Endothelial cell of umbilical vein (primary cell): ENCODE results near the gene KIF26A.

ENCODE experiments used
- POLR2A ChIP-seq: IDR thresholded peaks from 2 replicates; pipeline ENCODE4 v1.6.1; 2012; ENCODE audit warnings: low read depth, mild to moderate bottlenecking, control low read depth, low read length
- TF ChIP-seq, protein P1 (sequence below), 2 donors: IDR thresholded peaks; 1 replicate in 1 of 2; 2 replicates in 1 of 2; pipeline ENCODE4 v1.5.1; 2011; ENCODE audit warnings: low read length in 2 of 2, mild to moderate bottlenecking in 2 of 2, moderate library complexity in 2 of 2, control low read depth in 1 of 2, inconsistent platforms in 1 of 2, low read depth in 1 of 2; ENCODE audit not compliant: insufficient read depth in 1 of 2; ENCODE audit errors: extremely low read depth in 1 of 2

DNA sequence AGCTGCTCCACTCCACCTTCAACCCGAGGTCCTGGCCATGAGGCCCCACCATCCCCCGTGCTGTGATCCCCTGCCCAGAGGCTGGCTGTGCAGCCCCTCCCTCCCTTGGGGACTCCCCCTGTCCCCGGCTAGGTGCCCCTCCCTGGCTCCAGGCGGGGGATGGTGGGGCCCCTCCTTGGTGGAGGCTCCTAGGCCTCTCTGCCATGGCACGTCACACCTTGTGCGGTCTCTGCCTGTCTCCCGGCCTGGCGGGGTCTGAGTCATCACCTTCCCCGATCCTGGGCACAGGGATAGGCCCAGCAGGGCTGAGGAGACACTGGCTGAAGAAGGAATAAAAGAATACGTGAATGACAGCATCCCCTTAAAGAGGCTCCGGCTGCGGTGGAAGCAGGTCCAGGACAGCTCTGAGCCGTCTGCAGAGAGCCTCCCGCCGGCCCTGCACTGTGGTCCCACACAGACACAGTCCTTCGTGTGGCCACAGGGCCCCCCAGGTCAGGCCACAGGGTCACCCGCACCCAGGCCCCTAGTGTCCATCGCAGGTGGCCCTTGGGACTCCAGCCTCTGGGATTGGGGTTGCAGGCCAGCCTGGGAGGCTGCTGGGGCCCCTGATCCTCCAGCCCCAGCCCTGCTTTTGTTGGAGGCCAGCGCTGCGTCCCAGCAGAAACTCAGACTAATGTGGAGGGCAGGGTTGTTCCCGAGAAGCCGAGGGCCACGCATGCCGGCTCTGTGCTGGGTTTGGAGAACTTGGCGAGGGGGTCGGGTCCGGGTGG, 43.6 kb downstream of the KIF26A start:
- TF ChIP-seq, protein P1, sequence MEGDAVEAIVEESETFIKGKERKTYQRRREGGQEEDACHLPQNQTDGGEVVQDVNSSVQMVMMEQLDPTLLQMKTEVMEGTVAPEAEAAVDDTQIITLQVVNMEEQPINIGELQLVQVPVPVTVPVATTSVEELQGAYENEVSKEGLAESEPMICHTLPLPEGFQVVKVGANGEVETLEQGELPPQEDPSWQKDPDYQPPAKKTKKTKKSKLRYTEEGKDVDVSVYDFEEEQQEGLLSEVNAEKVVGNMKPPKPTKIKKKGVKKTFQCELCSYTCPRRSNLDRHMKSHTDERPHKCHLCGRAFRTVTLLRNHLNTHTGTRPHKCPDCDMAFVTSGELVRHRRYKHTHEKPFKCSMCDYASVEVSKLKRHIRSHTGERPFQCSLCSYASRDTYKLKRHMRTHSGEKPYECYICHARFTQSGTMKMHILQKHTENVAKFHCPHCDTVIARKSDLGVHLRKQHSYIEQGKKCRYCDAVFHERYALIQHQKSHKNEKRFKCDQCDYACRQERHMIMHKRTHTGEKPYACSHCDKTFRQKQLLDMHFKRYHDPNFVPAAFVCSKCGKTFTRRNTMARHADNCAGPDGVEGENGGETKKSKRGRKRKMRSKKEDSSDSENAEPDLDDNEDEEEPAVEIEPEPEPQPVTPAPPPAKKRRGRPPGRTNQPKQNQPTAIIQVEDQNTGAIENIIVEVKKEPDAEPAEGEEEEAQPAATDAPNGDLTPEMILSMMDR (IDR thresholded peaks at IDR 0.05; ENCODE audit: extremely low read depth in 1 of 2, insufficient read depth in 1 of 2, low read depth in 1 of 2, low read length in 2 of 2): no peak
- no peak for TF ChIP-seq POLR2A
